HG03521 (cell line): ENCODE data around the gene ACTL6B.
A peak's percentile ranks its signal among the peaks of the same experiment; 100 is the strongest.

ENCODE experiments used
- ATAC-seq: cut with Tn5 transposase; IDR thresholded peaks from one replicate; pipeline ENCODE4 v1.9.1; 2021; ENCODE audit warnings: mild to moderate bottlenecking, moderate library complexity; ENCODE audit not compliant: unreplicated experiment

The ACTL6B gene

DNA sequence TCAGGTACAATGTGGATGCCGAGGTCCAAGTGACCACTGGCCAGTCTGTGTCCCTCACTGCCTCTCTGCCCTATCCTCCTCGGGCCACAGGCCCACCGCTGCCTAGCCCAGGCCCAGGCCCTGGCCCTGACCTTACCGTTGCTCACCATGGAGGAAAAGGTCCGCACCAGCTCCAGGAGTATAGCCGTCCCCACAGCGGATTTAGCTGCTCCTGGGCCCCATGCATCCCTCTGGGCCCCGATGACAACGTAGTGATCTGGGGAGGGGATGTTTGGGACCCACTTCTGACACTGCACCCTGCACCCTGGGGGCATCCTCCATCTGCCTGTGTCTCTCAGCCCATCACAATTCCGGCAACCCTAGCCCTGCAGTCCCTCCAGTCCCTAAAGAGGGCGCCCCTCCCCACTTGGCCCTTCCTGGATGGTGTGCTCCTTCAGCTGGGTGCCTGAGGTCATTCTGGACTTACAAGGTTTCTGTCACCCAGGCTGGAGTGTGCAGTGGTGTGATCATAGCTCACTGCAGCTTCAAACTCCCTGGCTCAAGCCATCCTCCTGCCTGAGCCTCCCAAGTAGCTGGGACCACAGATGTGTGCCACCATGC, 27.0 kb downstream of the ACTL6B start:
- no peak for ATAC-seq

GRCh38 chr7:100627238-100627549, 29.1 kb downstream of the ACTL6B start:
- ATAC-seq, result no peak

DNA sequence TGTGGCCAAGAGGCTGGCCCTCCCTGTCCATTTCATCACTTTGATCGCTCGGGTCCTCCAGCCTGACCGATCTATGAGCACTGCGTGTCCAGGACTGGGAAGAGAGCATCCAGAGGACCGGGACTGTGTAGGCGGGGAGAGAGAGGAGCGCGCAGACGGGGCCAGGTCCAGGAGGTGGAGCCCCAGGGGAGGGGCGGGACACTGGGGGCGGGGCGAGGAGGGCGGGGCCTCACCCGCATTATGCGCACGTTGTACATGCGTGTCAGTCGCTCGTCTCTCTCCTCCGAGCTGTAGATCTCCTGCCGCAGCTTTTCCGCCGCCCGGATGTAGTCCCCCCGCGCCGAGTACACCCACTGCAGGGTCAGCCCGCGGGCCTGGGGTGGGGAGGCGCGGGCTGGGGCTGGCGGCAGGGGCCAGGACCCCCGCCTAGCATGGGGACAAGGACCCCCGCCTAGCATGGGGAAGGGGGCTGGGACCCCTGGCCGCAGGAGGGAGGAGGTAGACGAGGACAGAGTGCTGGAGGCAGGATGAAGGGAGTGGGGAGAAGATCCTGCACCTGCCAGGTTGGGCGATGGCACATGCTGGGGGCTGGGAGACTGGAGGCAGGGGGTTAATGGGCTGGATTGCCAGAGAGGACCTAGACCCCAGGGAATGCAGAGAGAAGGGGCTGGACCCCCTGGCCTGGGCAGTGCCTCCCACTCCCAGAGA, 29.6 kb downstream of the ACTL6B start:
- ATAC-seq, result peak; percentile 80

DNA sequence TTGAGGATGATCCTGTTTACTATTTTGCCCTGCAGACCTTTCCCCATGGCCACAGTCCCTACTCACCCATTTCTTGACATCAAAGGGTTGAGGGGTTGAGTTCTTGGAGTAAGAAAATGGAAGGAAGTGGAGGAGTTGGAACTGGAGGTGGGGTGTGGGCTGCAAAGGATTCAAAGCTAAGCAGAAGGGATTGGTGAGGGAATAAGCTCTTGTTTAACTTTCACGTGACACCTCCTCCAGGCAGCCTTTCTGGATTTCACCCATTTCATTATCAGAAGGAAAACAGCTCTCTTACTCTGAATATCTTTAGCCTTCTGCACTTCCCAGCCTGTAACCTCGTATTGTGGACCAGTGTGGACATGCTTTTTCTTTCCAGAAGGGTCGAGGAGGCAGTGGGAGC, 30.2 kb downstream of the ACTL6B start:
- no peak for ATAC-seq

- no peak for ATAC-seq
Measured at GRCh38 chr7:100623951-100624824, 32.1 kb downstream of the ACTL6B start.

- ATAC-seq, result no peak
Measured at GRCh38 chr7:100621554-100621953, 34.7 kb downstream of the ACTL6B start.

DNA sequence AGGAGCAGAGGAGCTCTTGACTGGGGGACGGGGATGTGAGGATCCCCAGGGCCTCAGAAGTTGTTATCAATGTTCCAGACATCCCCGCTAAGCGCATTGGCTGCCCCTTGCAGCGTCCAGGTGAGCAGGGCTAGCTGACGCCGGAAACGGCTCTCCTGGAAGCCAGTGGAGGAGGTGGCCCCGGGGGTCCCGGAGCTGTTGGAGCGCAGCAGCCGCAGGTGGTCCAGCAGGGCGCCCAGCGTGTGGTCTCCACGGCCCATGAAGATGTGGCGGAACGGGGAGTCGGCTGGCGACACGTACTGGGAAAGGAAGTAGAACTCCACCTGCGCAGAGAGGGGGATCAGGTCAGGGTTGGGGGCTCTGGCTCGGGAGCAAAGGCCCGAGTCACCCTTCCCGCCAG, 35.4 kb downstream of the ACTL6B start:
- ATAC-seq, result no peak

DNA sequence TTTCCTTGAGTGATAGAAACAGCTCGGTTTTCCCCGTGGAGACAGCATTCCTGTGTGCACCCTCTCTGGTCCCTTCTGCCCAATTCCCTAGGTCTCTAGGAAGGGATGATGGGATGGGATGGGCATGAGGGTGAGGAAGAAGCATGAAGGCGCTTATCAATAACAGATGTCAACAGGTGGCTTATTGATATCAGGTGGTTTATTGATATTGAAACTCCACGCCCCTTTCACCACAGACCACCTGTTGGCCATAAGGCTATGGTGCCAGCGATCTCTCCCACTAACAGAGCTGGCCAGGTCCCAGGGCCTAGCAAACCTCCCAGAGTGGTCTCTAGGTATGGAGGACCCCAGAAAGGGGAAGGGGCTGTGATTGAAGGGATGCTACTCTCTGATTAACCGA, 36.0 kb downstream of the ACTL6B start:
- no peak for ATAC-seq

DNA sequence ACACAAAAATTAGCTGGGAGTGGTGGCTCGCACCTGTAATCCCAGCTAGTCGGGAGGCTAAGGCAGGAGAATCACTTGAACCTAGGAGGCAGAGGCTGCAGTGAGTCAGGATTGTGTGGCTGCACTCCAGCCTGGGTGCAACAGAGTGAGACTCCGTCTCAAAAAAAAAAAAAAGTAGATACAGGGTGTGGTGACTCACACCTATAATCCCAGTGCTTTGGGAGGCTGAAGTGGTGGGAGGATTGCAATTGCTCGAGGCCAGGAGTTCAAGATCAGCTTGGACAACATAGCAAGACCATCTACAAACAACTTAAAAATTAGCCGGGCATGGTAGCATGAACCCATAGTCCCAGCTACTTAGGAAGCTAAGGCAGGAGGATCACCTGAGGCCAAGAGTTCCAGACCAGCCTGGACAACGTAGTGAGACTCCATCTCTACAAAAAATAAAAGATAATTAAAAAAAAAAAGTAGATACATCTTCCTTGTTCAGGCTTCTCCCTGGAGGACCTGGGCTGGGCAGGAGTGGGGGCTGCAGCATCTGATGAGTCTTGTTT, 41.9 kb downstream of the ACTL6B start:
- no peak for ATAC-seq

DNA sequence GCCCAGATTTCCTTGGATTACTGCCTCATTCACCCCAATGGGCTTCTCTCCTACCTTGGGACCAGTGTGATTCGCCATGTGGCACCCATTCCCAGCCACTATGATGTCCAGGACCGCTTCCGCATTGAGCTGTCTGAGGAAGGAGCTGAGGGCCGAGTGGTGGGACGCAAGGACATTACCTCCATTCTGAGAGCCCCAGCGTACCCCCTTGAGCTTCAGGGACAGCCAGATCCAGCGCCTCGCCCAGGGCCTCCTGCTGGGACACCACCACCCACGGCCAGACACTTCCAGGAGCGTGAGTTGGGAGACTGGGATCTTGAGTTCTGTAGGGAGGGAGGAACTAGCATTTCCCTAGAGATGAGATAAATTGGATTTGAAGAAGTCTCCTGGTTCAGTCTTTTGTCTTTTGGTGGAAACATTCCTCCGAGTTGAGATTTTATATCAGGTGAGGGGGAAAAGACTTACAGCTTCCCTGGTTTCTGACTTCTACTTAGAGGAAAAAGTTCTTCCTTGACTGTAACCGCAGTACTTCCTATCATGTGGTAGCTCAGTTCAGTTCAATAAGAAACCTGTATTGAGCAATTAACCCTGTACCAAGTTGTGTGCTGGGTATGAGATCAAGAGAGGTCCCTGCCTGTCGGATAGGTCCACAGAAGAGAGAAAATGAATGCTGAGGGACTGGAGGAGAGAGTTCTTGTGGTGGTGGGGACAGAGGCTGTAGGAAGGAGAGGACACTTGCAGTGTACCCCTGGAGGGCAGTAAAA, 42.7 kb downstream of the ACTL6B start:
- ATAC-seq, result no peak

DNA sequence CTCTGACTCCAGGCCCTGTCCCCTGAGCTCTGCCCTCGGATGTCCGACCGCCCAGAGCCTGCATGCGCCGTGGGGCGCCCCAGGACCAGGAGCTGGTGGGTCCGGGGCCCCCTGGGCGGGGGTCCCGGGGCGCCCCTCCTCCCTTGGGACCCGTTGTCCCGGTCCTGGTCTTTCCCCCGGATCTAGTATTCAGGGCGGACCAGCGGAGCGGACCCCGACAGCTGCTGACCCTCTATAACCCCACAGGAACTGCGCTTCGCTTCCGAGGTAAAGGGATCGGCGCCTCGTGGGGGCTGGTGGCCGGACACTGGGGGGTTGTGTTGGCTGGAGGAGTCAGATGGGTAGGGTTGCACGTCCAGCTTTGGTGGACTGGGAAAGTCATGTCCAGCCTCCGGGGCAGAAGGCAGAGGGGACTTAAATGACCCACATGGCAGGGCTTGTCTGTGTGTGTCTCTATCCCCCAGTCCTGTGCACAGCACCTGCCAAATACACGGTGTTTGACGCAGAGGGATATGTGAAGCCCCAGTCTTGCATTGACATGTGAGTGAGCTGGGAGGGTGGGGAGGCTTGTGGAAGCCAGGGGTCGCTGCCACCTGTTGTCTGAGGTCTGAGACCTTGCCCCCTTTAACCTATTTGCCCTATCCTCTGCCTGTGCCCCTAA, 43.4 kb downstream of the ACTL6B start:
- no peak for ATAC-seq

DNA sequence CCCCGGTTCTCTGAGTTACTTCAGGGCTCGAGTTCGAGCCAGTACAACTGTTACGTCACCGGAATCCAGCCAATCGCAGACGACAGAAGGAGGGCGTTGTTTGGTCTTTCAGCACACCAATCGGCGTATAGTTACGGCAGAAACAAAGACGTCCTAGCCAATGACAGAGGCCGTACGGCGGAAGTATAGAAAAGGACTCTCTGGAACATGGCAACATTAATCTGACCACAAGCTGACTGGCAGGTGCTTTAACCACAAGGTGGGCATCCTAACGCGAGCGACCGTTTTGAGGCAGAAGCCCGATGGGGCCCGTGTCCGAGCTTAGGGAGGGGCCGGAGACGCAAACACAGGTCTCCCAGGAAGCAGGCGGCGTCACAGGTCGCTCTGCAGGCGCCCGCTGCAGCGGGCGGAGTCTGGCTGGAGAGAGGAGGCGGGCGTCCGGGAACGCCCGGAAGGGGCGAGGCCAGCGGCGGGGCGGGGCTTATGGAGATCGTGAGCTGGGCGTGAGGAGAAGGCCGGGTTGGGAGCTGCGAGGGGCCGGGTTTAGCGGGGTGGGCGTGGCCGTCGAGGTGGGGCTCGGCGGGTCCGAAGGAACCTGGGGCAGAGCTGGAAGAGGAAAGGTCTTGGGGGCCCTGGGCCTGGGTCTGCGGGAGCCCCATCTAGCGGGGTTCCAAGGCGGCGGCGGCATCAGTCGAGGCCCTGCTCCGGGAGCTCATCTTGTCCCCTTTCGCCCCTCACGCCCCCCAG, 44.1 kb downstream of the ACTL6B start, which contains the start of gene MOSPD3:
TSS of gene MOSPD3 (plus strand) at position 558 of the 747 bp plus-strand sequence. CDS start 252 bp downstream, outside the sequence.
- peak; percentile 89 for ATAC-seq

DNA sequence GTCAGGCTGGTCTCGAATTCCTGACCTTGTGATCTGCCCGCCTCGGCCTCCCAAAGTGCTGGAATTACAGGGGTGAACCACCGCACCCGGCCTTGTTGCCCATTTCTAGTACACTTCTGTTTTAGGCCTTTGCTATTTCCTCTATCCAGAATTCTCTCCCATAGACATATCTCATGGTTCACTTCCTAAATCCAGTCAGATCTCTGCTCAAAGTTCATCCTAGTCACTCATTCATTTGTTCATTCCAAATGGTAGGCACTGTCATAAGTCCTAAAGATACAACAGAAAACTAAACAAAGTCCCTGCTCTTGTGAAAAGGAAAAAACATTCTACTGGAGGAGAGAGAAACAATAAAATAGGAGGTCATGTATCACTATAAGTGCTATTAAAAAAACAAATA, 46.3 kb downstream of the ACTL6B start:
- ATAC-seq, result no peak

- ATAC-seq, result no peak
Measured at GRCh38 chr7:100607111-100607510, 49.1 kb downstream of the ACTL6B start.

GRCh38 chr7:100606313-100606712, 49.9 kb downstream of the ACTL6B start:
- ATAC-seq, result no peak

GRCh38 chr7:100604976-100605911, 51.0 kb downstream of the ACTL6B start:
- no peak for ATAC-seq

GRCh38 chr7:100604028-100604975, 51.9 kb downstream of the ACTL6B start:
- no peak for ATAC-seq

- no peak for ATAC-seq
Measured at GRCh38 chr7:100603726-100604027, 52.6 kb downstream of the ACTL6B start.
